Adrenal gland (tissue), 5 donors: Measurements from ENCODE around the gene UBL3.

ENCODE experiments used
- POLR2A ChIP-seq, 2 donors: fragments of 450-650 bp; IDR thresholded peaks; one replicate each; pipeline ENCODE4 v1.6.1; 2017; ENCODE audit warnings: antibody characterized with exemption in 2 of 2, mild to moderate bottlenecking in 2 of 2, moderate library complexity in 1 of 2
- TF ChIP-seq, protein P1 (sequence below), 6 experiments: fragments of 450-650 bp in 4 of 6; fragments of 200-600 bp in 2 of 6; sonication (generic) in 1 of 6; IDR thresholded peaks; 1 replicate in 5 of 6; 2 replicates in 1 of 6; pipeline versions ENCODE4 v1.5.1 to v1.8.0; 2016 to 2021; ENCODE audit warnings: antibody characterized with exemption in 6 of 6, mild to moderate bottlenecking in 2 of 6, moderate library complexity in 1 of 6
- donor health status: DM: no; HTN: no; CAD: no.

DNA sequence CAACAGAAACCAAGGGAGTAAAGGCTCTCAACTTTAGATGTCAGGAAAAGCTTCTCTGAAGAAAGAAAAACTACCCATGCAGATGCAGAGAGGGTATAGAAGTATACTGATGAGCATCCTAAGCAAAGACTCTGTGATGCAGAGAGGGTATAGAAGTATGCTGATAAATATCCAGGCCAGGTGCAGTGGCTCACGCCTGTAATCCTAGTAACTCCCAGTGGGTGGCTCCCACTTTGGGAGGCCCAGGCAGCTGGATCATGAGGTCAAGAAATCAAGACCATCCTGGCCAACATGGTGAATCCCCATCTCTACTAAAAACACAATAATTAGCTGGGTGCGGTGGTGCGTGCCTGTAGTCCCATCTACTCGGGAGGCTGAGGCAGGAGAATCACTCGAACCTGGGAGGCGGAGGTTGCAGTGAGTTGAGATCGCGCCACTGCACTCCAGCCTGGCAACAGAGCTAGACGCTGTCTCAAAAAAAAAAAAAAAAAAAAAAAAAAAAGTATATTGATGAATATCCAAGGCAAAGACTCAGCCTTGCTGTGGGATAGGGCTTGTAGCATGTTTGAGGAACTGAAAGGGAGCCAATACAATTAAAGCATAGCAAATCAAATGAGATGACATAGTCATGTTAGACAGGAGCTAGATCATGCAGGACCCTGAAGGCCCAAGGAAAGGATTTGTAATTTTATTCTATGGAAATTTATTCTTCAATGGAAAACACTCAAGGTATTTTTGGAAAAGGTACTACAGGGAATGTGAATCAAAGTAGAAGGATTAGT, 14.9 kb downstream of the UBL3 start:
- no peak for TF ChIP-seq POLR2A (IDR thresholded peaks at IDR 0.05)
- TF ChIP-seq, protein P1, sequence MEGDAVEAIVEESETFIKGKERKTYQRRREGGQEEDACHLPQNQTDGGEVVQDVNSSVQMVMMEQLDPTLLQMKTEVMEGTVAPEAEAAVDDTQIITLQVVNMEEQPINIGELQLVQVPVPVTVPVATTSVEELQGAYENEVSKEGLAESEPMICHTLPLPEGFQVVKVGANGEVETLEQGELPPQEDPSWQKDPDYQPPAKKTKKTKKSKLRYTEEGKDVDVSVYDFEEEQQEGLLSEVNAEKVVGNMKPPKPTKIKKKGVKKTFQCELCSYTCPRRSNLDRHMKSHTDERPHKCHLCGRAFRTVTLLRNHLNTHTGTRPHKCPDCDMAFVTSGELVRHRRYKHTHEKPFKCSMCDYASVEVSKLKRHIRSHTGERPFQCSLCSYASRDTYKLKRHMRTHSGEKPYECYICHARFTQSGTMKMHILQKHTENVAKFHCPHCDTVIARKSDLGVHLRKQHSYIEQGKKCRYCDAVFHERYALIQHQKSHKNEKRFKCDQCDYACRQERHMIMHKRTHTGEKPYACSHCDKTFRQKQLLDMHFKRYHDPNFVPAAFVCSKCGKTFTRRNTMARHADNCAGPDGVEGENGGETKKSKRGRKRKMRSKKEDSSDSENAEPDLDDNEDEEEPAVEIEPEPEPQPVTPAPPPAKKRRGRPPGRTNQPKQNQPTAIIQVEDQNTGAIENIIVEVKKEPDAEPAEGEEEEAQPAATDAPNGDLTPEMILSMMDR (IDR thresholded peaks at IDR 0.05): no peak
